AML-193 (cell line): ENCODE results near the gene ATP9B.

Experiments used
- DNase-seq, 2 experiments: peaks; one replicate each; lab custom pipeline; 2025; lab: John Stamatoyannopoulos, UW

ATP9B gene

GRCh38 chr18:79427368-79428225, 358.4 kb downstream of the ATP9B start:
- no peak for DNase-seq
